Colonic mucosa (tissue), 4 donors: ENCODE data around the gene SLC6A20. TPM values are rescaled to one million over a fixed set of nuclear protein-coding genes. Genes with fewer than 3 reads are reported as not detected.

ENCODE experiments used
- DNase-seq: peaks from one replicate; pipeline ENCODE4 v3.0.0-alpha.2; 2020
- H3K27ac ChIP-seq: fragments of 200-600 bp; one replicate; pipeline ENCODE4 v1.8.0; 2021
- H3K27me3 ChIP-seq: fragments of 200-600 bp; one replicate; pipeline ENCODE4 v1.8.0; 2021
- H3K36me3 ChIP-seq: fragments of 200-600 bp; one replicate; pipeline ENCODE4 v1.8.0; 2021
- H3K4me1 ChIP-seq: fragments of 200-600 bp; one replicate; pipeline ENCODE4 v1.8.0; 2021; ENCODE audit warnings: mild to moderate bottlenecking
- H3K4me3 ChIP-seq: fragments of 200-600 bp; one replicate; pipeline ENCODE4 v1.8.0; 2021
- H3K9ac ChIP-seq, 2 donors: one replicate each; pipeline ENCODE4 v1.7.0; 2013; ENCODE audit warnings: control low read depth in 2 of 2, low read depth in 2 of 2, low read length in 2 of 2
- H3K9me3 ChIP-seq: fragments of 200-600 bp; one replicate; pipeline ENCODE4 v1.8.0; 2021
- intact Hi-C: fragments of 100-400 bp; cut with DNase I; formaldehyde crosslinking; loops from one replicate; pipeline ENCODE4 v1.14.1; 2022
- total RNA-seq, 2 donors: library from RNA; stranded (reverse); fragmentation: NEBNext Ultra II Directional in 1 of 2; extraction: Animal tissue kit (Norgen Biotek cat#: 25700) in 1 of 2; gene quantifications; one replicate each; pipeline ENCODE4 v1.2.1, GENCODE V29; 2021
- TF ChIP-seq, protein P1 (sequence below): fragments of 200-600 bp; IDR thresholded peaks from one replicate; pipeline ENCODE4 v1.8.0; 2022; ENCODE audit warnings: antibody characterized with exemption, mild to moderate bottlenecking
- donor health status: healthy.
- donor health status: DM: no; HTN: no; CAD: no.
- donor health status: DM: no; HTN: no; CAD: no.

The SLC6A20 gene
- total RNA-seq, 2 donors from 2014 or later = 4.2 to 4.4 TPM

DNA sequence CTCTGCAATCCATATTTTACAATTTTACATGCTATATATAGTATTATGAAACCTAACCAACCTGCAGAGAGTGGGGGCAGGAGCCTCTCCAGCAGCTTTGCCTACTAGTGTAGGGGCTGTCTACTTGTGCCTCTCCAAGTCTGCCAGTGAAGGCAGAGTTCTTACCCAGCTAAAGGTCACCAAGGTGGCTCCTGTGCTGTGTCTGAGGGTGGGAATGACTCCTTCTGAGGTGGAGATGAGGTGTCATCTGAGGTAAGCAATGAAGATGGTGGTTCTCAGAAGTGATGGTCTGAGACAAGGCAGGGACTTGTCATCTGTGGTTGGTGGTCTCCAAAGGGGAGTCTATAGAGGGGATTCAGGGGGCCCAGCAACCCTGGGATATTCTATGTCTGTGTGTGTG is 59.6 kb downstream of the SLC6A20 start:
- no peaks in the 10 kb centered on the region for H3K27me3 ChIP-seq
- no peak overlapping the region for H3K27ac ChIP-seq
- peaks cover 19% of the 10 kb centered on the region for H3K36me3 ChIP-seq
- intact Hi-C loops = no loop called here
- TF ChIP-seq, protein P1, sequence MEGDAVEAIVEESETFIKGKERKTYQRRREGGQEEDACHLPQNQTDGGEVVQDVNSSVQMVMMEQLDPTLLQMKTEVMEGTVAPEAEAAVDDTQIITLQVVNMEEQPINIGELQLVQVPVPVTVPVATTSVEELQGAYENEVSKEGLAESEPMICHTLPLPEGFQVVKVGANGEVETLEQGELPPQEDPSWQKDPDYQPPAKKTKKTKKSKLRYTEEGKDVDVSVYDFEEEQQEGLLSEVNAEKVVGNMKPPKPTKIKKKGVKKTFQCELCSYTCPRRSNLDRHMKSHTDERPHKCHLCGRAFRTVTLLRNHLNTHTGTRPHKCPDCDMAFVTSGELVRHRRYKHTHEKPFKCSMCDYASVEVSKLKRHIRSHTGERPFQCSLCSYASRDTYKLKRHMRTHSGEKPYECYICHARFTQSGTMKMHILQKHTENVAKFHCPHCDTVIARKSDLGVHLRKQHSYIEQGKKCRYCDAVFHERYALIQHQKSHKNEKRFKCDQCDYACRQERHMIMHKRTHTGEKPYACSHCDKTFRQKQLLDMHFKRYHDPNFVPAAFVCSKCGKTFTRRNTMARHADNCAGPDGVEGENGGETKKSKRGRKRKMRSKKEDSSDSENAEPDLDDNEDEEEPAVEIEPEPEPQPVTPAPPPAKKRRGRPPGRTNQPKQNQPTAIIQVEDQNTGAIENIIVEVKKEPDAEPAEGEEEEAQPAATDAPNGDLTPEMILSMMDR = no peak
- no peaks in the 10 kb centered on the region for H3K4me1 ChIP-seq
- DNase-seq = no peak
- H3K4me3 ChIP-seq = no peak overlapping the region
- H3K9me3 ChIP-seq = no peaks in the 10 kb centered on the region
- H3K9ac ChIP-seq = no peak overlapping the region

DNA sequence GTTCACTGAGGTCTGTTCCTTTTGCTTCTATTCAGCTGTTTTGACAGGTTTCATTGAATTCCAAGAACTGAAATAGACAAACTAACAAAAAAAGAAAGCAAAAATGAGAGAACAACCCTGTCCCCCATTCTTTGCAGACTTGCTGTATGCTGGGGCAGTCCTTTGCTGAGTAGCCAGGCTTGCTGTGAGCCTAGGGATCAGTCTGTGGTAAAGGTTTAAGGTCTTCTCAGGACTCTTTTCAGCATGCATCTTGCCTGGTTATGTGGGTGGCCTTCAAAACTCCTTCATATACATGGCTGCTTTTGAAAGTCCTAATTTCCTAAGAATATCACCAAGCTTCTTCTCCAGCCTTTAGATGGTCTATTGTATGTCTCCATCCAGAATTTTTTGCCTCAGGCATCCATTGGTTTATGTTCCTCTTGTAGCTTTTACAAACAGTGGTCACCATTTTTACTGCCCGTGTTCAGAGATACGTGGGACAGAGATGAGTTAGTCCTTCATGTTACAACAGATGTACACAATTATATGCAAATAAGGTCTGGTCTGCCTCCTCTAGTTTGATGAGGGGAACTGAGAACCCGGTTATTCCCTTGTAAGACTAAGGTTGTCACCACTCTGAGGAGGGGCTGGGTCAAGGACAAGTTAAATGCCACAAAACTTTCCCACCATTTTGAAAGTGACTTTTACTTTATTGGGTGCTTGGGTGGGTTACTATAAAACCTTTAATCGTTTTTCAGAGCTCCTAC is 65.8 kb downstream of the SLC6A20 start:
- TF ChIP-seq, protein P1 = no peak
- H3K9me3 ChIP-seq = no peaks in the 10 kb centered on the region
- intact Hi-C loops = no loop called here
- H3K4me3 ChIP-seq = no peak overlapping the region
- H3K27ac ChIP-seq = no peak overlapping the region
- H3K36me3 ChIP-seq = no peaks in the 10 kb centered on the region
- H3K9ac ChIP-seq = no peak overlapping the region
- no peaks in the 10 kb centered on the region for H3K4me1 ChIP-seq
- no peaks in the 10 kb centered on the region for H3K27me3 ChIP-seq
- DNase-seq = no peak

DNA sequence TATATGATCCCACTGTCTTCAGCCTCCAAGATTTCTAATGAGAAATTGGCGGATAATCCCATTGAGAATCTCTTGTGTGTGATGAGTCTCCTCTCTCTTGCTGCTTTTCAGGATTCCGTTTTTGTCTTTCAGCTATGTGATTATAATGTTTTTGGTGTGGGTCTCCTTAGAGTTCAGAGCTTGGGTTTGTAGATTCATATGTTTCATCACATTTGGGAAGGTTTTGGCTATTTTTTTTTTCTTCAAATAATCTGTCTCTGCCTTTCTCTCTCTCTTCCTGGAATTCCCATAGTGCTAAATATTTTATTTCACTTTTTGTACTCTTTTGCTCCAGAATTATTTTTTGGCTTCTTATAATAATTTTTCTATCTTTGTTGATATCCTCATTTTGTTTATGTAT is 66.7 kb downstream of the SLC6A20 start:
- H3K27me3 ChIP-seq = no peaks in the 10 kb centered on the region
- no peak overlapping the region for H3K27ac ChIP-seq
- TF ChIP-seq, protein P1 = no peak
- H3K4me3 ChIP-seq = no peak overlapping the region
- no peaks in the 10 kb centered on the region for H3K36me3 ChIP-seq
- DNase-seq = no peak
- H3K9ac ChIP-seq = no peak overlapping the region
- intact Hi-C loops = no loop called here
- no peaks in the 10 kb centered on the region for H3K4me1 ChIP-seq
- no peaks in the 10 kb centered on the region for H3K9me3 ChIP-seq

DNA sequence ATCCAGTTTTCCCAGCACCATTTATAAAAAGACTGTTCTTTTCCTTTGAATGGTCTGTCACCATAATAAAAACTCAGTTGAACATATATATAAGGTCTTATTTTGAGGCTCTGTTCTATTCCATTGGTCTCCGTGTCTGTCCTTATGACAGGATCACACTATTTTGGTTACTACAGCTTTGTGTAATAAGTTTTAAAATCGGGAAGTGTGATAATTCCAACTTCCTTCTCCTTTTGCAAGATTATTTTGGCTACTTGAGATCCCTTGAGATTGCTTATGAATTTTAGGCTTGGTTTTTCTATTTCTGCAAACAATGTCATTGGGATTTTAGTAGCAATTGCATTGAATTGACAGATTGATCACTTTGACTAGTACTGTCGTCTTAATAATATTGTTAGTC is 71.4 kb downstream of the SLC6A20 start:
- Histone ChIP-seq H3K4me1 (no peaks in the 10 kb centered on the region), H3K9ac (no peak overlapping the region), H3K27ac (no peak overlapping the region), H3K4me3 (no peak overlapping the region), H3K36me3 (no peaks in the 10 kb centered on the region), H3K9me3 (no peaks in the 10 kb centered on the region), H3K27me3 (no peaks in the 10 kb centered on the region)
- intact Hi-C loops = no loop called here
- TF ChIP-seq, protein P1 = no peak
- DNase-seq = no peak

DNA sequence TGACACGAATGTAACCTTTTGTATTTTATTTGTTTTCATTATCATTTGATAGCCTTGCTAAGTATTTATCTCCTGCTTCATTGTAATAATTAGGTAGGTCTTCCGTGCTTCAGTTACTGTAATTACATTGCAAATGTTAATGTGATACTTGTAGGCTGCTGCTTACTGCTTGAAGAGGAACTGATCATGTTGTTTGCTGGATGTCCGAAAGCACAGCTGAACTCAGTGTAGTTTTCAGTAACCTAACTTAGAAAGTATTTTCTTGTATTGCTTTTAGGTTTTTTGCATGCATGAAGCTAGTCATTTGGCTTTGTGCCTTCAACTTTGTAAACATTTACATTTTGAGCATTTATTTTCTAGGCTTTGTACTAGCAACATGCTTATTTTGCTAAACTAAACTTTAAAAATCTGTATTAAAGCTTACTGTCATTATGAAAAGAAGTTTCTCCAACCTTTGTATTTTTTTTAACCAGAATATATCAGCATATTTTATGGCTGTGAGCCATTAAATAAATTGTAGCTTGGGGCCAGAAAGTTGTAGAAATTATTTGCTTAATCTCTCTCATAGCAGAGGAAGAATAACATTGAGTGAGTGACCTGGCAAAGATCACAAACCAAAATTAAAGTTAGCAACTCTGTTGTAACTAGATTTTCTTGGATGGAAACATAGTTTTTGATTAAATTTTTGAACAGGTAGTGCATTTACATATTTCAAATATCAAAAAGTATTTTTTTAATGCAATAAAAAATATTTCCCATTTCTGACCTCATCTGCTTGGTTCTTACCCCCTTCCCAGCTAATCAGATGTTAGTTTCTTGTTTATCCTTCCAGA is 76.5 kb downstream of the SLC6A20 start:
- Histone ChIP-seq H3K9me3 (no peaks in the 10 kb centered on the region), H3K36me3 (no peaks in the 10 kb centered on the region), H3K27ac (no peak overlapping the region), H3K9ac (no peak overlapping the region), H3K27me3 (no peaks in the 10 kb centered on the region), H3K4me1 (no peaks in the 10 kb centered on the region), H3K4me3 (no peak overlapping the region)
- no peak for DNase-seq
- intact Hi-C loops = no loop called here
- TF ChIP-seq, protein P1 = no peak
